Stimulated activated naive CD8-positive, alpha-beta T cell treated with anti-CD3 and anti-CD28 coated beads, Interleukin-15, Interleukin-2, amounts not matched to agents 100 ng/mL and 50 ng/mL, for 24 hours (primary cell): ENCODE measurements around the gene PDE1C.

Source experiments
- H3K27ac Mint-ChIP-seq: one replicate; pipeline ENCODE4 v1.8.0; 2021; ENCODE audit warnings: mild to moderate bottlenecking, mixed read lengths
- H3K27me3 Mint-ChIP-seq: one replicate; pipeline ENCODE4 v1.8.0; 2021; ENCODE audit warnings: mixed read lengths
- H3K36me3 Mint-ChIP-seq: one replicate; pipeline ENCODE4 v1.8.0; 2021; ENCODE audit warnings: low read depth, mixed read lengths
- H3K4me1 Mint-ChIP-seq: one replicate; pipeline ENCODE4 v1.8.0; 2021; ENCODE audit warnings: low read depth, mixed read lengths
- H3K4me3 Mint-ChIP-seq: one replicate; pipeline ENCODE4 v1.8.0; 2021; ENCODE audit warnings: mild to moderate bottlenecking, mixed read lengths
- H3K9me3 Mint-ChIP-seq: one replicate; pipeline ENCODE4 v1.8.0; 2021; ENCODE audit warnings: mixed read lengths

PDE1C gene

GRCh38 chr7:31937982-31938381, 132.2 kb downstream of the PDE1C start:
- Mint-ChIP-seq H3K27ac (no peak overlapping the region), H3K36me3 (no peaks in the 10 kb centered on the region), H3K27me3 (no peaks in the 10 kb centered on the region), H3K9me3 (peaks cover 10% of the 10 kb centered on the region), H3K4me3 (no peak overlapping the region), H3K4me1 (no peaks in the 10 kb centered on the region)

- H3K36me3 Mint-ChIP-seq: no peaks in the 10 kb centered on the region
- H3K4me3 Mint-ChIP-seq: no peak overlapping the region
- no peak overlapping the region for H3K27ac Mint-ChIP-seq
- no peaks in the 10 kb centered on the region for H3K27me3 Mint-ChIP-seq
- H3K4me1 Mint-ChIP-seq: no peaks in the 10 kb centered on the region
- H3K9me3 Mint-ChIP-seq: peaks cover 10% of the 10 kb centered on the region
These were observed 134.8 kb downstream of the PDE1C start for GRCh38 chr7:31935124-31936054.

GRCh38 chr7:31934551-31934950, 135.7 kb downstream of the PDE1C start:
- H3K27me3 Mint-ChIP-seq: no peaks in the 10 kb centered on the region
- no peak overlapping the region for H3K27ac Mint-ChIP-seq
- H3K4me3 Mint-ChIP-seq: no peak overlapping the region
- peaks cover 15% of the 10 kb centered on the region for H3K9me3 Mint-ChIP-seq
- no peaks in the 10 kb centered on the region for H3K4me1 Mint-ChIP-seq
- no peaks in the 10 kb centered on the region for H3K36me3 Mint-ChIP-seq

- H3K36me3 Mint-ChIP-seq: no peaks in the 10 kb centered on the region
- H3K27ac Mint-ChIP-seq: no peak overlapping the region
- no peaks in the 10 kb centered on the region for H3K27me3 Mint-ChIP-seq
- H3K4me1 Mint-ChIP-seq: no peaks in the 10 kb centered on the region
- peaks cover 23% of the 10 kb centered on the region for H3K9me3 Mint-ChIP-seq
- no peak overlapping the region for H3K4me3 Mint-ChIP-seq
These were observed 136.7 kb downstream of the PDE1C start for GRCh38 chr7:31933481-31933880.

GRCh38 chr7:31926991-31927584, 143.1 kb downstream of the PDE1C start:
- no peaks in the 10 kb centered on the region for H3K36me3 Mint-ChIP-seq
- no peaks in the 10 kb centered on the region for H3K27me3 Mint-ChIP-seq
- H3K4me1 Mint-ChIP-seq: no peaks in the 10 kb centered on the region
- peaks cover 18% of the 10 kb centered on the region for H3K9me3 Mint-ChIP-seq
- H3K27ac Mint-ChIP-seq: no peak overlapping the region
- H3K4me3 Mint-ChIP-seq: no peak overlapping the region

GRCh38 chr7:31925753-31926454, 144.3 kb downstream of the PDE1C start:
- no peaks in the 10 kb centered on the region for H3K27me3 Mint-ChIP-seq
- no peaks in the 10 kb centered on the region for H3K36me3 Mint-ChIP-seq
- H3K27ac Mint-ChIP-seq: no peak overlapping the region
- H3K4me3 Mint-ChIP-seq: no peak overlapping the region
- H3K9me3 Mint-ChIP-seq: peaks cover 18% of the 10 kb centered on the region
- H3K4me1 Mint-ChIP-seq: no peaks in the 10 kb centered on the region

- no peaks in the 10 kb centered on the region for H3K4me1 Mint-ChIP-seq
- H3K27me3 Mint-ChIP-seq: no peaks in the 10 kb centered on the region
- no peak overlapping the region for H3K4me3 Mint-ChIP-seq
- H3K36me3 Mint-ChIP-seq: no peaks in the 10 kb centered on the region
- H3K9me3 Mint-ChIP-seq: peaks cover 10% of the 10 kb centered on the region
- H3K27ac Mint-ChIP-seq: no peak overlapping the region
These were observed 146.0 kb downstream of the PDE1C start for GRCh38 chr7:31924251-31924650.

- no peaks in the 10 kb centered on the region for H3K4me1 Mint-ChIP-seq
- peaks cover under 1% of the 10 kb centered on the region for H3K9me3 Mint-ChIP-seq
- H3K36me3 Mint-ChIP-seq: no peaks in the 10 kb centered on the region
- no peak overlapping the region for H3K4me3 Mint-ChIP-seq
- no peaks in the 10 kb centered on the region for H3K27me3 Mint-ChIP-seq
- no peak overlapping the region for H3K27ac Mint-ChIP-seq
These were observed 147.4 kb downstream of the PDE1C start for GRCh38 chr7:31922848-31923247.

- no peak overlapping the region for H3K4me3 Mint-ChIP-seq
- no peaks in the 10 kb centered on the region for H3K9me3 Mint-ChIP-seq
- no peaks in the 10 kb centered on the region for H3K4me1 Mint-ChIP-seq
- H3K27ac Mint-ChIP-seq: no peak overlapping the region
- H3K27me3 Mint-ChIP-seq: no peaks in the 10 kb centered on the region
- no peaks in the 10 kb centered on the region for H3K36me3 Mint-ChIP-seq
These were observed 149.2 kb downstream of the PDE1C start for GRCh38 chr7:31921047-31921446.

GRCh38 chr7:31919678-31920369, 150.4 kb downstream of the PDE1C start:
- no peak overlapping the region for H3K27ac Mint-ChIP-seq
- no peaks in the 10 kb centered on the region for H3K36me3 Mint-ChIP-seq
- no peaks in the 10 kb centered on the region for H3K4me1 Mint-ChIP-seq
- no peaks in the 10 kb centered on the region for H3K27me3 Mint-ChIP-seq
- H3K4me3 Mint-ChIP-seq: no peak overlapping the region
- no peaks in the 10 kb centered on the region for H3K9me3 Mint-ChIP-seq

- Mint-ChIP-seq H3K36me3 (no peaks in the 10 kb centered on the region), H3K4me3 (no peak overlapping the region), H3K4me1 (no peaks in the 10 kb centered on the region), H3K9me3 (no peaks in the 10 kb centered on the region), H3K27ac (no peak overlapping the region), H3K27me3 (no peaks in the 10 kb centered on the region)
These were observed 151.4 kb downstream of the PDE1C start for GRCh38 chr7:31918706-31919393.

GRCh38 chr7:31917256-31917655, 153.0 kb downstream of the PDE1C start:
- no peak overlapping the region for H3K27ac Mint-ChIP-seq
- peaks cover 4% of the 10 kb centered on the region for H3K9me3 Mint-ChIP-seq
- H3K36me3 Mint-ChIP-seq: no peaks in the 10 kb centered on the region
- H3K4me3 Mint-ChIP-seq: no peak overlapping the region
- H3K4me1 Mint-ChIP-seq: no peaks in the 10 kb centered on the region
- H3K27me3 Mint-ChIP-seq: no peaks in the 10 kb centered on the region

- Mint-ChIP-seq H3K4me3 (no peak overlapping the region), H3K4me1 (no peaks in the 10 kb centered on the region), H3K27ac (no peak overlapping the region), H3K36me3 (no peaks in the 10 kb centered on the region), H3K9me3 (peaks cover 8% of the 10 kb centered on the region), H3K27me3 (no peaks in the 10 kb centered on the region)
These were observed 160.0 kb downstream of the PDE1C start for GRCh38 chr7:31910191-31910590.

- no peaks in the 10 kb centered on the region for H3K36me3 Mint-ChIP-seq
- no peak overlapping the region for H3K27ac Mint-ChIP-seq
- H3K4me3 Mint-ChIP-seq: no peak overlapping the region
- no peaks in the 10 kb centered on the region for H3K9me3 Mint-ChIP-seq
- H3K27me3 Mint-ChIP-seq: no peaks in the 10 kb centered on the region
- H3K4me1 Mint-ChIP-seq: no peaks in the 10 kb centered on the region
These were observed 163.6 kb downstream of the PDE1C start for GRCh38 chr7:31906479-31907171.
